Measurements from ENCODE around the gene FAT2. TPM values are rescaled to one million over a fixed set of nuclear protein-coding genes. Genes with fewer than 3 reads are reported as not detected.
"Not testable (repeated sequence)": the region's sequence is repeated elsewhere in the genome, so short reads cannot be mapped to it uniquely, and the experiment has no call there.

The FAT2 gene
- total RNA-seq, 8 experiments from 2014 or later, result 0.10 to 0.43 (median 0.27) TPM

DNA sequence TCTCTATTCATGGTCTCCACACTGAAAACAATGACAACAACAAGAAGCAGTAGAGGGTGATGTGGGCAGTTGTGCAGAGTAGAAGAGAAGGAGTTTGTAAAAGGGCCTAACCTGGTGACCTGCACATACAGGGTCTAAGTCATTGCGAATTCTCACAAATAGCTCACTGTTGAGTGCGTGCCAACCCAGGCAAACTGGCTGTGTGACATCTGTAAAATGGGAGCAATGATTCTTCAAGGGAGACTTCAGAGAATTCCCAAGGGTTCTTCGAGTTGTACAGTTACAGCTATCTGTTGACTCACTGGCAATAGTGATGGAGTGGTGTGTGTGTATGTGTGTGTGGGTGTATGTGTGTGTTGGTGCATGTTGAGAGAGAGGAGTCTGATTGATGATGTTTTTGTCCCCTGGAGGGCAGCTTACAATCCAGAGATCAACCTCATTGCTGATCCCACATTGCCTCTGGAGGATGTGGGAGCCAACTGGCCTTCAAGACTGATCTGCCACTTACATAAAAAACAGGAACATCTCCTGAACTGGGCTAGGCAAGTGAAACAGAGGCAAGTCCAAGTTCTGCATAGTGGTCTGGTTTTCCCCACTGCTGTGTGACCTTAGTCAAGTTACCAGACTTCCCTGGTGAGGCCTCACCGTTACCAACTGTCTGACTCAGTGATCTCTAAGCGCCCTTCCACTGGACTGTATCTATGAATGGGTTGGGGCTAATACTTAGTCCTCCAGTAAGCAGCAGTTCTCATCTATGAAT is 3.2 kb downstream of the FAT2 start:
- Histone ChIP-seq H3K4me3 (no peak overlapping the region), H3K4me1 (replicated peaks in 1 of 2) (no peaks in the 10 kb centered on the region), H3K27ac (no peak overlapping the region)
- ATAC-seq (replicated peaks in 6 of 8), result no peak
- in situ Hi-C loops (cut with MboI; ENCODE audit: low pct_unique_long_range_greater_than_20kb in 2 of 9, low sequenced_read_pairs in 9 of 9, unreplicated experiment in 9 of 9), result no loop called here
- WGBS, 10 experiments, result 50 to 100% (median 79%) methylated on average over 2 to 5 of the region's 5 CpGs; no CpG with 5 or more reads in 2 of the 10 experiments

DNA sequence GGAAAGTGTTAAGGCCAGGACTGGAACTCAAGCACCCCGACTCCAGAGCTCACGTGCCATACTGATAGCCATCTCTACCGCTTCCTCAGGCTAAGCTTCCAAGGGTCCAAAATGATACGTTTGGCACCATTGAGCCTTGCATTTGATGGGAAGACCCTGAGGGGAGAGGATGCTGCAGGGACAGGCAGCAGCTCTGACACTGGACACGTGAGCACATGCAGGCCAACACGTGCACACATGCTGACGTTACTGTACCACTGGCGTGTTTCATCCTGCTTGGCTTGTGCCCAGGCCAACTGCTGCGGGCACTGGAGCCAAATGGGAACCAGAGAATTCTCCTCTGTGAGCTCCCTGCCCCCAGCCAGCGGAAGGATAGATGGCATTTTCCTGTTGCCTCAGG is 5.2 kb downstream of the FAT2 start:
- Histone ChIP-seq H3K4me1 (replicated peaks in 1 of 2) (no peaks in the 10 kb centered on the region), H3K4me3 (no peak overlapping the region), H3K27ac (no peak overlapping the region)
- in situ Hi-C loops (cut with MboI; ENCODE audit: low pct_unique_long_range_greater_than_20kb in 2 of 9, low sequenced_read_pairs in 9 of 9, unreplicated experiment in 9 of 9), result no loop called here
- peak in 1 of 8 experiments; percentile 22 for ATAC-seq (replicated peaks in 6 of 8)
- 33 to 91% (median 81%) methylated on average over 1 to 7 of the region's 10 CpGs; no CpG with 5 or more reads in 2 of the 10 experiments for WGBS, 10 experiments

DNA sequence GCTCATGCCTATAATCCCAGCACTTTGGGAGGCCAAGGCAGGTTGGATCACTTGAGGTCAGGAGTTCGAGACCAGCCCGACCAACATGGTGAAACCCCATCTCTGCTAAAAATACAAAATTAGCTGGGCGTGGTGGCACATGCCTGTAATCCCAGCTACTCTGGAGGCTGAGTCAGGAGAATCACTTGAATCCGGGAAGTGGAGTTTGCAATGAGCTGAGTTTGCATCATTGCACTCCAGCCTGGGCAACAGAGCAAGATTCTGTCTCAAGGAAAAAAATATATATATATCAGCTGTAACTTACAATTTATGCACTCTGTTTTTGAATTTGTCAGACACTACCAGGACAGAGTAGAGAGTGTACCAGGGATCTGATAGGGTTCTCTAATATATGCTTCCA is 5.8 kb downstream of the FAT2 start:
- H3K27ac ChIP-seq; in situ Hi-C loops (cut with MboI; ENCODE audit: low pct_unique_long_range_greater_than_20kb in 2 of 9, low sequenced_read_pairs in 9 of 9, unreplicated experiment in 9 of 9); H3K4me3 ChIP-seq; ATAC-seq (replicated peaks in 6 of 8); H3K4me1 ChIP-seq (replicated peaks in 1 of 2): not testable (repeated sequence)
- WGBS, 10 experiments, result 0 to 100% (median 80%) methylated on average over 1 to 4 of the region's 4 CpGs; no CpG with 5 or more reads in 5 of the 10 experiments

DNA sequence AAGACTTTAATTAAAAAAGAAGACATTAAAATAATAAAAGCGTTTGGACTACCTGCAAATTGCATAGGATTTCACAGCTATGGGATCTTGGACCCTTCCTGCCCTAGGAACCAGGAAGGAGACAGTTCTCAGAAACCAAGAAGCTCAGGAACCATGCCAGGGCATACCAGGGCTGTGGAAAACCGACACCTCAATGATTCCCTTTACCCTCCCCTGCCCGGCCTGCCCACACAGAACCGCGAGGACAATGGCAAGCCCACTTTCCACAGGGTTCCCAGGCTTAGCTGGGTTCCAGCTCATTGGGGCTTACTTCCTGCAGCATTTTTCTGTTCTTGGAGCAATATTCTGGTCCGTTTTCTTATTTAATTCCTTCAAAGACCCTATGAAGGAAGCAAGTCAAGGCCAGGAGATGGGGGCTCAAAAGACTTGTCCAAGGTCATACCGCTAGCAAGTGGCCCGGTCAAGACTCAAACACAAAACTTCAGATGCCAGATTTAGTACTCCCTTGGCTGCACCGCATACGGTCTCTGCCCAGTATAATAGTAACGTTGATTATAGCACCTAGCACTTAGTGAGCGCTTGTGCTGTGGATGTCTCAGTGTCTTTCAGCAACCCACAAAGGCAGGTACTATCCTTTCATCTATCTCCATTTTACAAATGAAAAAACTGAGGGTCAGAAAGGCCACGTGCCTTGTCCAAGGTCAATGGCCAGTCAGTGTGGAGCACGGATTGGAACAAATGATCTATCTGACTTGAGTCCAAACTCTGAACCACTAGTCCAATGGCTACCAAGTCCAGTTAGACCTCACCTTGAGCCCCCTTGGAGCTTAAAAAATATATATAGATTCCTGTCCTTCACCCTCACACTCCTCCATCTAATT is 6.8 kb downstream of the FAT2 start:
- 11 to 100% (median 77%) methylated on average over 1 to 13 of the region's 14 CpGs for WGBS, 10 experiments
- Histone ChIP-seq H3K4me1 (replicated peaks in 1 of 2) (no peaks in the 10 kb centered on the region), H3K4me3 (no peak overlapping the region), H3K27ac (no peak overlapping the region)
- ATAC-seq (replicated peaks in 6 of 8), result no peak
- in situ Hi-C loops (cut with MboI; ENCODE audit: low pct_unique_long_range_greater_than_20kb in 2 of 9, low sequenced_read_pairs in 9 of 9, unreplicated experiment in 9 of 9), result no loop called here

DNA sequence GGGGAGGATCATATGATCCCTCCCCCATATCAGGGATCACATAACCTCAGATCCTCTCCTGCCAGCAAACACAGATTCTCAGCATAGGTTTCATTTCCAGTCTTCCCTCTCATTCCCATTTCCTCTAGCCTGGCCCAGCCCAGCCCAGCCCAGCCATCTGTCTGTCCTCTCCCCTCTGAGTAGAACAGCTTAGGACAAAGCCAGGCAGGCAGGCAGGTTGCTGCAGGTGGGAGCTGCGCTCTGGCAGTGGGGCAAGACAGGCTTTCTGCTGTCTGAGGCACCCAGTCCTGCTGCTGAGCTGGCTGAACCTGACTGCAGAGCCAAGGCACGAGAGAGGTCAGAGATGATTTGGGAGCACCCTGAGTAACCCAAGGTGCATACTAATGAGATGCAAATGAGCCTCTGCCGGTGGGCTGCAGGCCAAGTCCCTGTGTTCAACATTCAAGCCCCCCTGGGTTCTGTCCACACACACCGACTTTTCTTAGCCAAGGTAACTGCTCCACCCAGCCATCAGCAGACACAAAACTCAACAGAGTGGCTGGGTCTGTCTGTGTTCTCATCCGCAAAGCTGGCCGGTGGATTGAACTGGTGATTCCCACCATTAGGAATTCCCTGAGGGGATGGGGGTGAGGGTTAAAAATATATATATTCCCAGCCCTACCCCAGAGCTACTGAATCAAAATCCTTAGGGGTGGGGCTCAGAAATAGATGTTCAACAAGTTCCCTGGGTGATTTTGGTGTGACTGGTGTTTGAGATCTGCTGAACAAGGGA is 9.1 kb downstream of the FAT2 start:
- peak in 3 of 8 experiments; percentile 63 to 83 (median 79) for ATAC-seq (replicated peaks in 6 of 8)
- Histone ChIP-seq H3K27ac (no peak overlapping the region), H3K4me1 (replicated peaks in 1 of 2) (no peaks in the 10 kb centered on the region), H3K4me3 (no peak overlapping the region)
- in situ Hi-C loops (cut with MboI; ENCODE audit: low pct_unique_long_range_greater_than_20kb in 2 of 9, low sequenced_read_pairs in 9 of 9, unreplicated experiment in 9 of 9), result no loop called here
- 40 to 67% (median 50%) methylated on average over 1 to 5 of the region's 6 CpGs; no CpG with 5 or more reads in 3 of the 10 experiments for WGBS, 10 experiments

DNA sequence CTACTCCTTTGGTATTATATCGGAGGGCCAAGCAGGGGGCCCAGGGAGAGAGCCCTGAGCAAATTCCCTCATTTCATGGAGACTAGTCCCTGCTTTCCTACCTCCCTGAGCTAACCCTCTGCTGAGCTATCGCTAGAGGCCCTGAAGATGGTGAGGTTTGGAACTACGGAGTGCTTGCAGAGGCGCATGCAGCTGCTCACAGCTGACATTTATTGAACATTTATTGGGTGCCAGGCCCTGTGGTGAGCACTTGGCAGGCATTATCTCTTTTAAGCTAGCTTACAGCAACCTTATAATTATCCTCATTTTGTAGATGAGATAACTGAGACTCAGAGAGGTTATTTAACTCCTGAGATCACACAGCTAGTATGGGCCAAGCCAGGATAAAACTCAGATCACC is 9.8 kb downstream of the FAT2 start:
- H3K4me3 ChIP-seq, result no peak overlapping the region
- no peak for ATAC-seq (replicated peaks in 6 of 8)
- in situ Hi-C loops (cut with MboI; ENCODE audit: low pct_unique_long_range_greater_than_20kb in 2 of 9, low sequenced_read_pairs in 9 of 9, unreplicated experiment in 9 of 9), result no loop called here
- no peak overlapping the region for H3K27ac ChIP-seq
- 57 to 100% (median 72%) methylated on average over 1 to 3 of the region's 4 CpGs; no CpG with 5 or more reads in 6 of the 10 experiments for whole genome bisulfite sequencing, 10 experiments
- no peaks in the 10 kb centered on the region for H3K4me1 ChIP-seq (replicated peaks in 1 of 2)

DNA sequence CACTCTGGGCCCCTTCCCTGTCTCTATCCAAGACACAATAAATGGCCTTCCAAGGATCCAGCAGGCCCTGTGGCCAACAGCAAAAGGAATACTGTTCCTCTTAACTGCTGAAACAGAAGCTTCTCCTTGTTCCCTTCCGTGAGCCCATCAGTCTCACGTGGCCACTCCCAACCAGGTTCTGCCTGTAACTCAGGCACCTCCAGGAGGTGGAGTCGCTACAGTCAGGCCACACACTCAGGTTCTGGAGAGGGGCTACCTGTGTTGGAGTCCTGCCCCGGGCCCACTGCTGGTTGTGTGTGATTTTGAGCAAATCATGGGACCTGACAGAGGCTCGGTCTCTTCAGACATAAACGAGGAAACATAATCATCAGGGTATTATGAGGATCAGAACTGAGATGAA is 10.3 kb downstream of the FAT2 start:
- H3K27ac ChIP-seq, result no peak overlapping the region
- in situ Hi-C loops (cut with MboI; ENCODE audit: low pct_unique_long_range_greater_than_20kb in 2 of 9, low sequenced_read_pairs in 9 of 9, unreplicated experiment in 9 of 9), result no loop called here
- 0 to 100% (median 47%) methylated on average over 1 to 3 of the region's 6 CpGs; no CpG with 5 or more reads in 6 of the 10 experiments for WGBS, 10 experiments
- no peak for ATAC-seq (replicated peaks in 6 of 8)
- no peaks in the 10 kb centered on the region for H3K4me1 ChIP-seq (replicated peaks in 1 of 2)
- H3K4me3 ChIP-seq, result no peak overlapping the region

DNA sequence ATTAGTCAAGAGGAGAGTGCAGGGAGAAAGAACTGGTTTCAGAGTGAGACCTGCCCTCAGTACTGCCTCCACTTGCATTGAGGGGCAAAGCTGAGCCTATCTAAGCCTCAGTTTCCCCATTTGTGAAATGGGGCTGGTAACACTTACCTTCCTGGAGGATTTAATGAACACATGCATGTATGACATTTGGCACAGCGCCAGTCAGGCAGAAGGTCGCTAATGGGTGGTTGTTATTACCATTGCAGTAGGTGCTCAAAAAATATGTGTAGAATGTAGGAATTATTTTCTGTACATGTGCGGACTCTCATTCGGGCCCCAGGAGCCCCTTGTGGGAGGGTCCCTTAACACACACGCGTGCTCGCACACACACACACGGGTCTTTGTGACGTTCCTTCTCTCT is 10.9 kb downstream of the FAT2 start:
- 0 to 100% (median 40%) methylated on average over 1 to 8 of the region's 9 CpGs; no CpG with 5 or more reads in 3 of the 10 experiments for WGBS, 10 experiments
- no peak overlapping the region for H3K27ac ChIP-seq
- no peaks in the 10 kb centered on the region for H3K4me1 ChIP-seq (replicated peaks in 1 of 2)
- in situ Hi-C loops (cut with MboI; ENCODE audit: low pct_unique_long_range_greater_than_20kb in 2 of 9, low sequenced_read_pairs in 9 of 9, unreplicated experiment in 9 of 9), result no loop called here
- H3K4me3 ChIP-seq, result no peak overlapping the region
- no peak for ATAC-seq (replicated peaks in 6 of 8)

DNA sequence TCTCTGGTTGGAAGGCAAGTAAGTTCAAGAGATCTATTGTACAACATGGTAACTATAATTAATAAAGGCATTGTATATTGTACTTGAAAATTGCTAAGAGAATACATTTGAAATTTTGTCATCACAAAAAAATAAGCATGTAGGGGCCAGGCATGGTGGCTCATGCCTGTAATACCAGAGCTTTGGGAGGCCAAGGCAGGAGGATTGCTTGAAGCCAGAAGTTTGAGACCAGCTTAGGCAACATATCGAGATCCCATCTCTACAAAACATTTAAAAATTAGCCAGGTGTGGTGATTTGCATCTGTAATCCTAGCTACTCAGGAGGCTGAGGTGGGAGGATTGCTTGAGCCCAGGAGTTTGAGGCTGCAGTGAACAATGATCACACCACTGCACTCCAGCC is 12.0 kb downstream of the FAT2 start:
- in situ Hi-C loops (cut with MboI; ENCODE audit: low pct_unique_long_range_greater_than_20kb in 2 of 9, low sequenced_read_pairs in 9 of 9, unreplicated experiment in 9 of 9); H3K4me1 ChIP-seq (replicated peaks in 1 of 2): not testable (repeated sequence)

DNA sequence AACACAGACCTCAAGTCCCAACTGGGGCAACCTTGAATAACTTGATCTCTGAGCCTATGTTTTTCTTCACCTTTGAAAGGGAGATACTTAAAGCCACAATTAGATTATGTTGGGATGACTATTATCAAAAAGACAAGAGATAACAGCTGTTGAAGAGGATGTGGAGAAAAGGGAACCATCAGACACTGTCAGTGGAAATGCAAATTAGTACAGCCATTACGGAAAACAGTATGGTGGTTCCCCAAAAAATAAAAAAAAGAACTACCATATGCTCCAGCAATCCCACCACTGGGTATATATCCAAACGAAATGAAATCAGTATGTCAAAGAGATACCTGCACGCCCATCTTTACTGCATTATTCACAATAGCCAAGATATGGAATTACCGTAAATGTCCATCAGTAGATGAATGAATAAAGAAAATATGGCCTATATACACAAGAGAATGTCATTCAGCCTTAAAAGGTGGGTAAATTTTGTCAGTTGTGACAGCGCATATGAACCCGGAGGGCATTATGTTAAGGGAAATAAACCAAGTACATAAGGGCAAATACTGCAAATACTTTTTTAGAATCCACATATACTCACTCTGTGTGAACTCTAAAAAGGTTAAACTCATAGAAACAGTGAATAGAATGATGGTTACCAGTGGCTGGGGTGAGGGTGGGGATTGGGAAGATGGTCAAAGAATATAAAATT is 12.7 kb downstream of the FAT2 start:
- WGBS, 10 experiments, result 58 to 92% (median 76%) methylated on average over 3 to 6 of the region's 6 CpGs; no CpG with 5 or more reads in 1 of the 10 experiments
- no peak for ATAC-seq (replicated peaks in 6 of 8)
- in situ Hi-C loops (cut with MboI; ENCODE audit: low pct_unique_long_range_greater_than_20kb in 2 of 9, low sequenced_read_pairs in 9 of 9, unreplicated experiment in 9 of 9), result no loop called here
- H3K4me3 ChIP-seq, result no peak overlapping the region
- no peak overlapping the region for H3K27ac ChIP-seq
- H3K4me1 ChIP-seq (replicated peaks in 1 of 2), result no peaks in the 10 kb centered on the region

More for the DNA sequence above, 12.0 kb downstream of the FAT2 start:
- ATAC-seq (replicated peaks in 6 of 8); H3K27ac ChIP-seq; H3K4me3 ChIP-seq: not testable (repeated sequence)
- WGBS, 10 experiments, result 0 to 86% (median 38%) methylated on average over 1 of the region's 1 CpG; no CpG with 5 or more reads in 4 of the 10 experiments

DNA sequence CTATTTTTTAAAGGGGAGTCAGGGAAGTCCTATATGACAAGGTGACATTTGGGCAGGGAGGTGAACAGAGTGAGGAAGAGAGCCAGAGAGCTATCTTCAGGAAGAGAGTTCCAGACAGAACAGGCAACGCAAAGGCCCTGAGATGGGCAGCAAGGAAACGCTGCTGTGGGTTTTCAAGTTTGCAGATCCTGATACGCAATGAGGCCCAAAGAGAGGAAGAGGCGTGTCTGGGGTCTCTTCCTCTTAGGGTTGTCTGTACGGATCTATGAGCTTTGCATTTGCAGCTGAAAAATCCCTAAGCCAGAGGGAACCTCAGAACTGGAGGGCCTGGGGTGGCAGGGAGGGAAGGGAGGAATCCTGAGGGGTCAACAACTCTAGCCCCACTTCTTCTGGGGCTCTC is 13.6 kb downstream of the FAT2 start:
- WGBS, 10 experiments, result 20 to 100% (median 55%) methylated on average over 1 to 5 of the region's 5 CpGs; no CpG with 5 or more reads in 4 of the 10 experiments
- in situ Hi-C loops (cut with MboI; ENCODE audit: low pct_unique_long_range_greater_than_20kb in 2 of 9, low sequenced_read_pairs in 9 of 9, unreplicated experiment in 9 of 9), result no loop called here
- Histone ChIP-seq H3K4me1 (replicated peaks in 1 of 2) (no peaks in the 10 kb centered on the region), H3K4me3 (no peak overlapping the region), H3K27ac (no peak overlapping the region)
- no peak for ATAC-seq (replicated peaks in 6 of 8)

DNA sequence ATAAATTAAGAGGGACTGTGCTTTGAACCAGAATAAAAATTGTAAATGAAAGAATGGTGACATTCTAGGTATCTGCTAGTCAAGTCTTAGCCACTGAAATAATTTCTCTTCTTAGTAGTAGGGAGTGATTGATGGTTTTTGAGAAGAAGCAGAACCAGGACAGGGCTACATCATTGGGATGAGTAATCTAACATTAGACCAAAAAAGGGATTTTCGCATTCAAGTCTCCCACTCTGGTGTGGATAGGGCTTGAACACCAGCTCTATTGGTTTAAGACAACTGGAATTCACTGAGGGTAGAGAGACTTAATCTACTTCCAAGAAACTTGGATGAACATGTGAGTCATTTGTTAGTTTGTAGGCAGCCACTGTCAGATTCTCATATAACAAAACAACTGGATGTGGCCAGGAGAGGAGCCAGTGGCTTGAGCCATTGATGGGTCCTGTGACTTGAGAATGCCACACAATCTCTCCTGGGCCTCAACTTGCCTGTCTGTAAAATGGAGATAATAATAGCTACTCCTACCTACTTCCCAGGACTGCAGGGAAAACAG is 16.6 kb downstream of the FAT2 start:
- in situ Hi-C loops (cut with MboI; ENCODE audit: low pct_unique_long_range_greater_than_20kb in 2 of 9, low sequenced_read_pairs in 9 of 9, unreplicated experiment in 9 of 9), result no loop called here
- 57 to 82% (median 68%) methylated on average over 1 of the region's 1 CpG; no CpG with 5 or more reads in 6 of the 10 experiments for WGBS, 10 experiments
- H3K27ac ChIP-seq, result no peak overlapping the region
- H3K4me3 ChIP-seq, result no peak overlapping the region
- no peaks in the 10 kb centered on the region for H3K4me1 ChIP-seq (replicated peaks in 1 of 2)
- ATAC-seq (replicated peaks in 6 of 8), result no peak
